Sciatic nerve (tissue), 2 donors: ENCODE results near the gene OR2K2. TPM values are rescaled to one million over a fixed set of nuclear protein-coding genes. Genes with fewer than 3 reads are reported as not detected.
"Not testable (repeated sequence)": the region's sequence is repeated elsewhere in the genome, so short reads cannot be mapped to it uniquely, and the experiment has no call there.

ENCODE experiments used
- ATAC-seq: fragments of 200-7000 bp; cut with Tn5 transposase; one replicate; pipeline ENCODE4 v1.9.1; 2020; ENCODE audit warnings: mild to moderate bottlenecking, moderate library complexity
- DNase-seq: peaks from one replicate; pipeline ENCODE4 v3.0.0-alpha.2; 2020; ENCODE audit warnings: low spot score
- intact Hi-C: fragments of 100-400 bp; cut with DNase I; formaldehyde crosslinking; loops from one replicate; pipeline ENCODE4 v1.14.2; 2022
- total RNA-seq: library from RNA; stranded (reverse); fragmentation: NEBNext Ultra II Directional; extraction: Animal tissue kit (Norgen Biotek cat#: 25700); gene quantifications from one replicate; pipeline ENCODE4 v1.2.1, GENCODE V29; 2021
- donor health status: DM: no; HTN: no; CAD: no.
- donor health status: DM: no; HTN: no; CAD: no.

Gene OR2K2
- total RNA-seq, 1 donor from 2014 or later, result not detected

DNA sequence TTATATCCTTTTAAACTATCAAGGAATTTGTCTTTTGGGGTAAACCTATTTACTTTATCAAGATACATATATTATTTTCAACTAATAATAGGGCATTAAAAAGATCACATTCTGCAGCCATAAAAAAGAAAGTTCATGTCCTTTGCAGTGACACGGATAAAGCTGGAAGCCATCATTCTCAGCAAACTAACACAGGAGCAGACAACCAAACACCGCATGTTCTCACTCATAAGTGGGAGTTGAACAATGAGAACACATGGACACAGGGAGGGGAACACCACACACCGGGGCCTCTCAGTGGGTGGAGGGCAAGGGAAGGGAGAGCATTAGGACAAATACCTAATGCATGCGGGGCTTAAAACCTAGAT, 30.4 kb downstream of the OR2K2 start:
- DNase-seq, result not testable (repeated sequence)
- peak; percentile 13 for ATAC-seq
- intact Hi-C loops, result loop anchor here (10.0 kb wide), 1 partner anchor 655 kb away; no protein-coding TSS in a partner anchor

DNA sequence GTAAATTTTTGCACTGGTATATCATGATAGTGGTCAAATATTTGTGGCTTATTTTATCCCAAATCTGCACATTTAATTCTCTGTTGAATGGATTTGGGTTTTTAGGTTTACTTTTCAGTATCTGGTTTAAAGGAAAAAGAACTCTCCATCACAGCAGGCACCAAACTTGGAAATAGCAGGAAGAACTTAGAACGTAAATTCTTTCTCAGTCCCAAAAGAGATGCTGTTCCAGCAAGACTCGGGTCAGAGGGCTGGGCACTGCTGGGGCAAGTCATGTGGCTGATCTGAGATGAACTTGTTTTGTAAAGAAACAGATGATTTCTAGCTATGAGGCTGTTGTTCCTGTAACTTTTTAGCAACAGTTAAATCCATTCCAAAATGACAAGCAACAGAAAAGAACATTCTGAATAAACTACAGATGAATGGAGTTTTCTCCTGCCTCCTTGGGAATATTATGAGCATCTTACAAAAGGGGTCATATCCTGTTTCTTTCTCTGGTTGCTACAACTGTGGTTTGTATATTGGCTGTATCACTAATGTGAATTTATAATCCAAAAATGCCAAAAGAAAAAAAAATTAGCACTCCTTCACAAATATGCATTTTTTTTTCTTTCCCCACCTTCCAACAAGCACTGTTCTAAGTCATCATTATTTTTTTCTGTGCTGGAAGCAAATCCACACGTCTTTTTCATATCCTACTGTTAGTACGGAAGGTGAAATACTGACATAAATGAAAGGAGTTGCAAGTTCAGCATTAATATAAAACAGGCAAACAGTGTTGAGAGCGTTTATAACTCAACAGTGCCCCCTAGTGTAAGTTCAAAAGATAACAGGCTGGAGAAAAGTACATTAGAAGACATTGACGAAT, 31.1 kb downstream of the OR2K2 start:
- DNase-seq, result peak; percentile 83
- peak; percentile 96 for ATAC-seq
- intact Hi-C loops, result loop anchor here (10.0 kb wide), 1 partner anchor 654 kb away; no protein-coding TSS in a partner anchor

DNA sequence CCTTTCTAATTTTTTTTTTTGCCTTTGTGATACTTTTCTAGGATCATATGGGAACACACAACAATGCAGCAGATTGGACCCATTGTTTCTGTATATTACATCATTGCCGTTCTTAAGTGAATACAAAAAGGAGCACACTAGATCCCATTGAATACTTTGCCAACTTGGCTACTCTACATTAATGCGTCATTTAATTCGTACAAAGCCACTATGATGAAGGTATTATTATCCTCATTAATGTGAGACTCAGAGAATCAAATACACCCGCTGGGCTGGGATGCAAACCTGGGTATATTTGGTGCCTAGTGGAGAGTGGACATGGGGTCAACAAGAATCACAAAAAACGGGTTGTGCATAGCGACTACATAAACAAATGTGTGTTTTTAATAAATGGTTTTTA, 31.9 kb downstream of the OR2K2 start:
- intact Hi-C loops, result loop anchor here (10.0 kb wide), 1 partner anchor 653 kb away; no protein-coding TSS in a partner anchor
- no peak for DNase-seq
- ATAC-seq, result no peak

DNA sequence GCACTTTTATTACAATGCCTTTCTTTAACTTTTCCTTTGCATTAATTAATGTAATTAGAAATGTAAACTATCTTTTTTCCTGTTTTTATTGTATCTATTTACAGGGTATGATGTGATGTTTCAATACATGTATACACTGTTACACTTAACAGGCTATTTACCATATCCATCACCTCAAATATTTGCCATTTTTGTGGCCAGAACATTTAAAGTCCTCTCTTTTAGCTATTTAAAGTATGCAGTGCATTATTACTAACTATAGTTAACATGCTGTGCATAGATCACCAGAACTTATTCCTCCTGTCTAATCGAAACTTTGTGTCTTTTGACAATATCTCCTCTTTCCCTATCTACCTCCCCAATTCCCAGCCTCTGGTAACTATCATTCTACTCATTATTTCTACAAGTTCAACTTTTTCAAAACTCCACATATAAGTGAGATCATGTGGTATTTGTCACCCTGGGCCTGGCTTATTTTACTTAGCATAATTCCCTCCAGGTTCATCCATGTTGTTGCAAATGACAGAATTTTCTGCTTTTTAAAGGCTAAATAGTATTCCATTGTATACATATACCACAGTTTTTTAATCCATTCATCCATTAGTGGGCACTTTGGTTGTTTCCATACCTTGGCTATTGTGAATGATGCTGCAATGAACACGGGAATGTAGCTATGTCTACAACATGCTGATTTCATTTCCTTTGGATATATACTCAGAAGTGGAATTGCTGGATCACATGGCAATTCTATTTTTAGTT, 32.8 kb downstream of the OR2K2 start:
- intact Hi-C loops, result loop anchor here (10.0 kb wide), 1 partner anchor 652 kb away; no protein-coding TSS in a partner anchor
- DNase-seq (no peak), ATAC-seq (no peak)

DNA sequence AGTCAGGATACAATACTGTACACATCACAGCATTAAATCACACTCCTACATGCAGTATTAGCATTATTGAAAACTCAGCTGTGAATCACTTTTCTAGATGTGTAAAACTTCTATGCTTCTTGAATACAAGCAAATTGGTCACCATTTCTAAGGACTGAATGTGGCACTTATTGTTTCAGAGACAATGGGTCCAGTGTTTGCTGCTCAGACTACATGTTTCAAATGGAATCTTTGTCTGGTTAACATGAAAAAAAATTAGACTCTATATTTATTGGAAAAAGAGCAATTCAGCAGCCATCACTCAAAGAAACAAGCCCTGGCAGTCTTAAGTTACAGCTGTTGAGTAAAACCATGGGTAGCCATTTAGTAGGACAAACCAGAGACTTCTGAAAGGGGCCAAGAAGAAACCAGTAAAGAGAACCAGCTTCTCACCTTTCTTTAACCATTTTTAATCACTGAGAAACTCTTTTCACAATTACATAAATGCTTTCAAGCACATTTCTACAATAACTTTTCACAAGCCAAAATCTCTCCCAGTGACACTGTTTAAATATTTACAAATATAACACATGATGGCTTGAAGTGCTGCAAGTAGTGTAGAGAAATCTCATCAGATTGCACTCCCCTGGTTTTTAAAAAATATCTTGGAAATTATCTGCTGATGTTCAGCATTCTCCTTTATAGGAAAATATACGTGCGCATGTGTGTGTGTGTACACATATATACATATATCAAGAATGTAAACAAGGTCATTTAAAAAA, 35.2 kb downstream of the OR2K2 start:
- ATAC-seq (no peak), DNase-seq (no peak)
- intact Hi-C loops, result loop anchor here (10.0 kb wide), 1 partner anchor 650 kb away; no protein-coding TSS in a partner anchor

DNA sequence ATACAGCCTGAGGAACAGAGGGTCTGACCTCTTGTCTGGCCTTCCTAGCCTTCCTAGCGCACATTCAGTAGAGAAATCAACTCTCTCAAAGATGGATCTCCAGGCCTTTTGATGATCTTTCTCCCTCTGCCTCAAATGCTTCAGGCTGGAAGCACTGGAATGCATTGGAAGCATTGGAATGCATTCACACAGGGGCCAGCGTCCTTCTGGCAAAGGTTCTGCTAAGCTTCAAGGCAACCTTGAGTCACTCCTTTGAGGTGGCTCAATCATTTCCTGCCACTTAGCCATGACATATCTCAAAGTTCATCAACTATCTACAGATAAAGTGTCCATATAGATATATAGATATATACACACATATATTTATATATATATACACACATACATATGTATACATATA, 42.9 kb downstream of the OR2K2 start:
- ATAC-seq (no peak), DNase-seq (no peak)
- intact Hi-C loops, result no loop called here

DNA sequence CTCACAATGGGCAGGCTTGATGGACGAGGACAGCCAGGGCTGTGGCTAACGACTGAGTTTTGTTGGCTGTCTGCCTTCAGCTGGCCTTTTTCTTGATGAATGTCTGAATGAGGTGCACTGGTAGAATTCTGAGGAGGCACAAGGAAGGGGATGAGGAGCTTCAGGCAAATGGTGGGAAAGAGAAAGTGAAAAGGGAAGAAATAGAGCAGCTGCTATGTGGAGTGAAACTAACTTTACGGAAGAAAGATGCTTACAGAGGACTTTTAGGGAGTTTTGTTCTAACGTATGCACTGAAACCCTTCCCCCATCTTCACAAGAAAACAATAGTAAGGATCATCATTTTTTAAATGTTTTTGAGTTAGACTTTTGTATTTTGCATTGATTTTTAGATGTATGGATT, 45.3 kb downstream of the OR2K2 start:
- DNase-seq, result no peak
- ATAC-seq, result peak; percentile 46
- intact Hi-C loops, result no loop called here

DNA sequence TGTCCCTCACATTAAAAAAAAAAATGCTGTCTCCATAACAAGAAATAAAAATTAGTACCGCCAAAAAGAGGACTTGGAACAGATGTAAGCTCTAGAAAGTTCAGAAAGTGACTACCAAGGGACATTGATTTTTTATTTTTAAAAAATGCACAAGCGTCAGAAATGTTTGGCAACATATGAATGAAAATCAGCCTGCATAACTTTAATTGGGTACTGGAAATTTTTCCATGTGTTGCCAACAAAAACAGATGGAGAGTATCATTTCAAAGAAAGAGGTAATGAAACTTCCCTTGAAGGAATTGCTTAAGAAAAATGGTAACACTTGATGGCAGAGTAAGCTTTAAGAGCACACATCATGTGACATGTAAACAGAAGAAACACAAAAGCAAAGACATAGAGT, 47.2 kb downstream of the OR2K2 start:
- intact Hi-C loops, result no loop called here
- no peak for DNase-seq
- peak; percentile 66 for ATAC-seq

DNA sequence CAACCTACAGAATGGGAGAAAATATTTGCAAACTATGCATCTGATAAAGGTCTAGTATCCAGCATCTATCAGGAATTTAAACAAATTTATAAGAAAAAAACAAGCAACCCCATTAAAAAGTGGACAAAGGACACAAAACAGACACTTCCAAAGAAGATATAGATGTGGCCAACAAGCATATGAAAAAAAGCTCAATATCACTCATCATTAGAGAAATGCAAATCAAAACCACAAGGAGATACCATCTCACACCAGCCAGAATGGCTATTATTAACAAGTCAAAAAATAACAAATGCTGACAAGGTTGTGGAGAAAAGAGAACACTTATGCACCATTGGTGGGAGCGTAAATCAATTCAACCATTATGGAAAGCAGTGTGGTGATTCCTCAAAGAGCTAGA, 49.2 kb downstream of the OR2K2 start:
- ATAC-seq, DNase-seq, intact Hi-C loops: not testable (repeated sequence)

Other genes with a start within 250 kb of the OR2K2 start
- gene ECPAS, start 154.2 kb upstream of the OR2K2 start, total RNA-seq, result 101 TPM
- 20.1 TPM for gene ZNF483, start 195.0 kb upstream of the OR2K2 start, total RNA-seq